ENCODE results near the gene RRAGC.
A peak's percentile ranks its signal among the peaks of the same experiment; 100 is the strongest.
"Not testable (repeated sequence)": the region's sequence is repeated elsewhere in the genome, so short reads cannot be mapped to it uniquely, and the experiment has no call there.

Gene RRAGC

GRCh38 chr1:38817267-38818174 is 42.1 kb downstream of the RRAGC start:
- no peak for DNase-seq (ENCODE audit: low read depth, low spot score)

DNA sequence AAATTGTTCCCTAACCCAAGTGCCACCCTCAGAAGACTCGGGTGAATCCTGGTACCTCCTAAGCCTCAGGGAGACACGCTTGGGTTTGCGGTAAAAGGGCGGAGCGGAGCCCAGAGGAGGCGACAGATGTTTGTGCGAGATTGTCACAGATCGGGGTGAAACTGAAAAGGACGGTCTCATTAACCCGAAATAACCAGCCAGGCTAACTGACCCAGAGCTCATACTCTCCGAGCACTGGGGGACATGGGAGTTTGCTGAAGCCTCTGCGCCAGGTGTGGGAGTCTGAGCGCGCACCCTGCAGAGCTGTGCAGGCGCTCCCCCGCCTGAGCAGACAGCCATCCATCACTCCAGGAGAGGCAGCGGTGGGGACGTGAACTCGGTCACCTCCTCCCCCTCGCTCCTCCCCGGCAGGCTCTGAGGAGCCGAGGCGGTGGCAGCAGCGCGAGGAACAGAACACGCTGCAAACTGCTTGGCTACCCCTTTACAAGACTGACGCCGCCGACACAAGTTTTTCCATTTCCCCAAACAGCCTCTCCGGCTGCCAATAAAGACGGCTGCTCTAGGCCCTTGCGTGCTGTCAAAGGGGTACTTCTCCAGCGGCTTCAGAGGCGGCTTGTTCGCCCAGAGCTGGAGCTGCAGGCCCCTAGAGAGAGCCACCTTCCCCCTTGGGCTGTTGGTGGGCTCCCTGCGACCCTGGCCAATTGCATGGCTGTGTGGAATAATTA is 43.5 kb downstream of the RRAGC start:
- no peak for DNase-seq (ENCODE audit: low read depth, low spot score)

- no peak for DNase-seq (ENCODE audit: low read depth, low spot score)
These were observed 44.5 kb downstream of the RRAGC start for GRCh38 chr1:38814984-38815464.

GRCh38 chr1:38814444-38814983 is 45.1 kb downstream of the RRAGC start:
- no peak for DNase-seq (ENCODE audit: low read depth, low spot score)

DNA sequence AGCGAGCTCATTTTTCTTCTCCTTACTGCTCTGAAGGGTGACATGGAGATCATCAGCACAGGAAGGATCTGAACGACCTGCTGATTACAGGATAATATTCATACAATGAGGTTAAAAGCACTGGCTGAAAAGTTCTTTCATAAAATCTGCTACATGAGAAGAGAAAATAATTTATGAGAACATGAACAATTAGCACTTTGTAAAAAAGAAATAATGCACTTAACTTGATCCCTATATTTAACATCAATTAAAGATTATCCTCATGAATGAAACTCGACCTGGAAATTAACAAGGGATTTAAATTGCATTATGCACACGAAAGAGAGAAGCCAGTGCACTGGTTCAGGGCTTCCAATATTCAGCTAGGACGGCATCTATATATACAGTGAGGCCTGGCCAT is 46.6 kb downstream of the RRAGC start:
- DNase-seq (ENCODE audit: low read depth, low spot score): no peak

GRCh38 chr1:38811466-38811865 is 48.1 kb downstream of the RRAGC start:
- not testable (repeated sequence) for DNase-seq (ENCODE audit: low read depth, low spot score)

- DNase-seq (ENCODE audit: low read depth, low spot score): no peak
These were observed 53.5 kb downstream of the RRAGC start for GRCh38 chr1:38806090-38806489.

DNA sequence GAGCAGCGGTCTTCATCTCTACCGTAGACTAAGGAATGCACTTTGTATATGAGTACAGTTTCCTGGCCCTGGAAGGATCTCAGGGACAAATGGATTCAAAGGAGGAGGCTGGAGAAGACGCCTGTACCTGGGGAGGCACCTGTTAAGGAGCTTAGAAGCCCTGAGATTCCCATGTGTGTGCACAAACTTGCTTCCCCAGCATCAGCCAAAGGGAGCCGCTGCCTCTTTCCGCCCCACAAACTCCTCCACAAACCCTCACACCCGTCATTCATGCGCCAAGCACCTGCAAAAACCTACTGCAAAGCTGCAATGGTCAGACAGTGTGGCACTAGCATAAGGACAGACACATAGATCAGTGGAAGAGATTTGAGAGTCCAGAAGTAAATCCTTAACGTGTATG is 54.5 kb downstream of the RRAGC start:
- no peak for DNase-seq (ENCODE audit: low read depth, low spot score)

GRCh38 chr1:38804062-38804886 is 55.3 kb downstream of the RRAGC start:
- peak; percentile 61 for DNase-seq (ENCODE audit: low read depth, low spot score)

DNA sequence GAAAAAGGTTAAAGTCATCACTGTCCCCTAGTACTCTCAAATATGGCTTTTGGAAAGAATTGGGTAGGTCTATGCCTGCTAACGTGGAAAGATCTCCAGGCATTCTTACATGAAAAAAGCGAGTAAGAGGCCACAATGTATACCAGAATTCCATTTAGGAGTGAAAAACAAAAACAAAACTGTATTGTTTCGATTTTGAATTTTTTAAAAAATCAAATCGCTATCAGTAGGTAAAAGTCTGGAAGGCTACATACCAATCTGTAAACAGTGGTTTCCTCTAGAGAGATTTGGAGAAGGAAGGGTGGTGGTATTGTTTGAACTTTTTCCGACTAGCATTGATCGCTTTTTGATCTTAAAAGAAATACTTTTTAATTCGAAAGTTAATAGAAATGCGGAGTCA is 55.9 kb downstream of the RRAGC start:
- DNase-seq (ENCODE audit: low read depth, low spot score): no peak

DNA sequence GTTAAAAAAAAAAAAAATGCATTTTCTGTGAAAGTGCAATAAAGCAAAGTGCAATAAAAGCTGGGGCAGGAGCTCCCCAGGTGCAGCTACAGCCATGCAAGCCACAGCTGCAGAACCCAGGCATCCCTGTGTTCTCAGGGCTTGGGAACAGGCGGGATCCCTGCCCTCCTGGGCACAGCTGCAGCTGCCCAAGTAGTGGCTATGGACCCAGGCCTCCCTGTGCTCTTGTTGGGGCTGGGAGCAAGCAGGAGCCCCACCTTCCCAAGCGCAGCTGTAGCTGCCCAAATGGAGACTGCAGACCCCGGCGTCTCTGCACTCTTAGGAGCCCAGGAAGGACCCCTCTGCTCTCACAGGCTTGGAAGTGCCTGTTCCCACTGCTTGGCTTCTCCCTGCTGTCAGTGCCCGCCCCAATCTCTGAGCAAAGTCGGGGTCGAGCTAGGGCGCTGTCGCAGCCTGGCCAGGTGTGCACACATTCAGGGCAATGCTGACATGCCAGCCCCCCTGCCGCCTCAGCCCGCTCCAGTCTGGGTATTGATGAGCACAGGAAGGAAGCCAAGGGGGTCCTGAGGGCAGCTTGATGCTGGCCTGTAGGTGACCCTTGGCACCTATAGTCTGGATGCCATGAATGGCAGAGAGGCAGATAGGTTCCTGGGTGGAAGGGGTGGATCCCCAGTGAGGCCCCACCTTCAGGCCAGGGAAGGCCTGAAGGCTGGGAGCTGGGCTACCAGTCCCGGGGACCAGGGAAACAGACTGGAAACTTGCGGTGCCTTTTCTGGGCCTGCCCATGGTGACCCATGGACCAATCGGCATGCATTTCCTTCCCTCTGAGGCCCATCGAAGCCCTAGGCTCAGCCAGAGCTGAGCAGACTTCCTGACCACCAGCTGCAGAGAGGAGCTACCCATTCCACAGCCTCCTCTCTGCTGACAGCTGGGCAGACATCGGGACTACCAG is 58.6 kb downstream of the RRAGC start:
- no peak for DNase-seq (ENCODE audit: low read depth, low spot score)

DNA sequence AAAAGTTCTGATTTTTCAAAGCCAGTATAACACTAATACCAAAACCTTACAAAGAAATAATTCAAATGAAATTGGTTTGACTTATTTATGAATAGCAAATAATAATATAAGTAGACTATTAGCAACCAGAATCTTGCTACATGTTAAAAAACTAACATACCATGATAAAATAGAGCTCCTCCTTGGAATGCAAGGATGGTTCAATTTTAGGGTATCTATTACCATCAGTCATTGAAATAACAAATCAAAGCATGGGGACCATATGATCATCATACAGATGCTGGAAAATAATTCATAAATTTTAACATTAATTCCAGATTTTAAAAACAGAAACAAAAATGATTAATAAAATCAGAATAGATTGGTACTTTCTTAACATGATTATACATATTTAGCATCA is 66.3 kb downstream of the RRAGC start:
- DNase-seq (ENCODE audit: low read depth, low spot score): no peak

- DNase-seq (ENCODE audit: low read depth, low spot score): no peak
These were observed 67.7 kb downstream of the RRAGC start for GRCh38 chr1:38791892-38792291.

GRCh38 chr1:38791164-38791515 is 68.4 kb downstream of the RRAGC start:
- DNase-seq (ENCODE audit: low read depth, low spot score): no peak

- DNase-seq (ENCODE audit: low read depth, low spot score): no peak
These were observed 69.0 kb downstream of the RRAGC start for GRCh38 chr1:38790422-38791163.

GRCh38 chr1:38789498-38790169 is 69.9 kb downstream of the RRAGC start:
- peak; percentile 39 for DNase-seq (ENCODE audit: low read depth, low spot score)

DNA sequence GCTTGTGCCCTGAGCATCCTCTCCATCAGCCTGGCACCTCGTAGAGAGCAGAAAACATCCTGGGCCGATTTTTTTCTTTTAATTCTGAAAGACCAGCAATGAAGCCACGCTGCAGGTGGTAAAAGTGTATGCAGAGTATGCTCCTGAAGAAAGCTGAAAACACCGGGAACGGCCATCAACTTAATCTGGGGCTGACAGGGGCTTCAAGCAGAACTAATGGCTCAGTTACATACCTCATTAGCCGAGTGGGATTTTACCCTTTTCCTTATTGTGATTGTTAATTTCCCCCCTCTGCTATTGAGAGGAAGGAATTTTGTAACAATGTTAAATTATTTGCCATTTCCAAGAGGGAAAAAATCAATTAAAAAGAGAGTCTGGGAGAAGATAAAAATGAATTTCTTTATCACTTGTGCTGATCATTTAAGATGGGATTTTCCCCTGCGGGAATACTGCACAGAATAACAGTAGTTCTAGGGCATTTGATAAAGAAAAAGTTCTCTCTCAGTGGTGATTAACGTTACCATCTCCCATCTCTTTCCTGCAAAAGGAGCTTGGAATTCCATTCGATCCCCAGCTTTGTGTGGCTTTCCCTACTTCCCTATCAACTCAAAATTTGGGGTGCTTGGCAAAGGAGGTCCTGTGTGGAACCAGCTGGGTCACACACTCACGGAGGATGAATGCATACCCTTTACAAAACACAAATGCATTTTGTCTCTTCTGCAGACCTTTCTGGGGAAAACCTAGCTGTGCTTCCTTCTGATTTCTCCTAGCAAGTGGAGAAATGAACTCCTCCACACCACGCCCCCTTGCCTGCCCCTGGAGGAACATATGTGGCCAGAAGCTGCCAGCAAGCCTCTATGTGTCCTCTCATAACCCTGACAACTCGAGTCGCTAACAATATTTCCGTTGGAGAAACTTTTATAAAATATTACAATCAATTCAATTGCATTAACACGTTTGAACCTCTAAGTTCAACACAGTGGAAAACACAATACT is 70.9 kb downstream of the RRAGC start:
- DNase-seq (ENCODE audit: low read depth, low spot score): no peak

Measured in astrocyte of the hippocampus (primary cell).